ENCODE measurements around the gene C15orf61.

C15orf61 gene

DNA sequence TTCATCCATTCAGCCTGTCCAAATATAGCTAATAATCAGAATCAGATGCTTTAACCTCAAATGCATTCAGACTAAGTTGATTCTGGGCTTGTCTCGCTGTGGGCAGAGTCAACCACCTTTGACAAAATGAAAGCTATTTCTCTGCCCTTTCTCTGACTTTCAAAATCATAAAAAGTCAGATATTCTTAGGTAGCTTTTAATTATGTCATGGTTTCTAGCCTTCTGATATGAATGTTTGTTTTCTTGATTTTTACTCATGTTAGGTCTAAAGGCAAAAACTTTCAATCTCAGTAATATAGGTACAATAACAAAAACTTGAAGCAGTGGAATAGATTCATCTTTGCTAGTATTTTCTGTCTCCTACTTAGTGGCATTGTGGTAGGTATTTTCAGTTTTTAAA lies 25.3 kb upstream of the C15orf61 start:
- TF ChIP-seq, protein P1, sequence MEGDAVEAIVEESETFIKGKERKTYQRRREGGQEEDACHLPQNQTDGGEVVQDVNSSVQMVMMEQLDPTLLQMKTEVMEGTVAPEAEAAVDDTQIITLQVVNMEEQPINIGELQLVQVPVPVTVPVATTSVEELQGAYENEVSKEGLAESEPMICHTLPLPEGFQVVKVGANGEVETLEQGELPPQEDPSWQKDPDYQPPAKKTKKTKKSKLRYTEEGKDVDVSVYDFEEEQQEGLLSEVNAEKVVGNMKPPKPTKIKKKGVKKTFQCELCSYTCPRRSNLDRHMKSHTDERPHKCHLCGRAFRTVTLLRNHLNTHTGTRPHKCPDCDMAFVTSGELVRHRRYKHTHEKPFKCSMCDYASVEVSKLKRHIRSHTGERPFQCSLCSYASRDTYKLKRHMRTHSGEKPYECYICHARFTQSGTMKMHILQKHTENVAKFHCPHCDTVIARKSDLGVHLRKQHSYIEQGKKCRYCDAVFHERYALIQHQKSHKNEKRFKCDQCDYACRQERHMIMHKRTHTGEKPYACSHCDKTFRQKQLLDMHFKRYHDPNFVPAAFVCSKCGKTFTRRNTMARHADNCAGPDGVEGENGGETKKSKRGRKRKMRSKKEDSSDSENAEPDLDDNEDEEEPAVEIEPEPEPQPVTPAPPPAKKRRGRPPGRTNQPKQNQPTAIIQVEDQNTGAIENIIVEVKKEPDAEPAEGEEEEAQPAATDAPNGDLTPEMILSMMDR (IDR thresholded peaks at IDR 0.05; ENCODE audit: low read depth, low read length), result no peak
- H3K4me3 ChIP-seq (ENCODE audit: low read depth, low read length), result no peak overlapping the region

DNA sequence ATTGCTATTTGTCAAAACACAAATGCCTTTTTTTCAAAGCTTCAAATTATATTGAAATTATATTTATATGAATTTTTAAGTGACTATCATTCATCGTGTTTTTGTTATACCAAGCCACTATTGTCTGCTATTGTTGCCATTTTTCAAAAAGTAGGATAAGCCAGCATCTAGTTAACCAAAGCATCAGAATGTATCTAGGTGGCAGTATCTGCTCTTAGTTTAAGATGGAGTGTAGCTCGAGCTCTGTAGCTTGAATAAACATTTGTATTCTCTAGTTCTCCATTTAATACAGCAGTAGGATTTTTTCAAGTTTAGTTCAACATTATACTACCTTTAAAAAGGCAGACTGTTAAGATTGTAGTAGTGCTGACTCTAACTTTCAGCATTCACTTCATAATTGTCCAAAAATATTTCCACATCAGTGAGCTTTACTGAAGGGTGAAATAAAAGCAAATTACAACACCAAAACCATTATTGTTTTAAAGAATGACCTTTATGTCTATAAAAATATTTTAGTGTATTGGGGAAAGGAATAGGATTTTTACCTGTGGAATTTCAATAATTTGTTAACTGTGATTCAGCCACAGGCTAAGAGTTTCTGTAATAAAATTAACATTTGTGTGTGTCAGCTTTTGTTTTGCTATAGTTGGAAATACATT lies 19.6 kb upstream of the C15orf61 start:
- TF ChIP-seq, protein P1 (IDR thresholded peaks at IDR 0.05; ENCODE audit: low read depth, low read length), result no peak
- no peak overlapping the region for H3K4me3 ChIP-seq (ENCODE audit: low read depth, low read length)

DNA sequence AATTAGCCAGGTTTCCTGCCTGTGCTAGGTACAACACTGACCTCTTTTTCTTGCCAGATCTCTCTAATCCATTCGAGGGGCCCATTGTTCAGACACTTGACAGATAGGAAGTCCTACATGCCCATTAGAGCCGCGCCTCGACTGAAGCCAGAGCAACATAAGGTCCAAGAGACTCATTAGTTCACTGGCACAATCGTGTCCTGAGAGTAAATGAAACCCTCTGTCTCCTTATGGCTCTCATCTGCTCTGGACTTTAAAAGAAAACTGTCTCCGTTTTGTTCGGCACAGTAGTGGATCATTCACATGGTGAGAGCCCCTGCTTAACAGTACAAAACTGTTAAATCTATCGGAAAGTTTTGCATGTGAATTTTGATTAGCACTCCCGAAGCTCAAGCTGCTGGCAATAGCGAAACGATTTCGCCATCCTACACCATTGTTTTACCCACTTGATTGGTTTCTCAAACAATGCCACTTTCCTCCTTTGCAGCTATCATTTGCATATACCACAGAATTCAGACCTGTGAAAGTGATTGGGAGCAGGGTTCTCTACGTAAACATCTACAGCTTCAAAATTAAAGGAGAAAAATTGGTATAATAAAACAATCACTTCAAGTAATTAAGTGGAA lies 19.0 kb upstream of the C15orf61 start:
- TF ChIP-seq, protein P1 (IDR thresholded peaks at IDR 0.05; ENCODE audit: low read depth, low read length), result no peak
- H3K4me3 ChIP-seq (ENCODE audit: low read depth, low read length), result no peak overlapping the region

DNA sequence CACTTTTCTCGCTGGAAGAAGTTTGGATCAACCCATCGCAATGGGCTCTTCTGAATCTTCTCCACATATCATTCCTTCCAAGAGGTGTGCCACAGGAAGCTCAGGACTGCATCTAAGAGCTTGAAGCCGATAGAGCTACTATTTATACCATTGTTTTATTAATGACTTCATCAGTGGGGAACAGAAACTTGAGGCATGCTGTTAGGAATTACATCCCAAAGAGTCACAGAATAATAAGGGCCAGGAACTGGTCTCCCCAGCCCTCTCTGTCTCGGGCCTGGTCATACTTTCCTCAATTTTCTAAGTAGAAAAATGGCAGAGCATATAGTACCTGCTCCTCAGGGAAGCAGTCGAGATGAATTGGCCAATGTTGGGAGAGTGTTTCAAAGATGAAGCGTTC lies 16.9 kb upstream of the C15orf61 start:
- TF ChIP-seq, protein P1 (IDR thresholded peaks at IDR 0.05; ENCODE audit: low read depth, low read length), result no peak
- no peak overlapping the region for H3K4me3 ChIP-seq (ENCODE audit: low read depth, low read length)

DNA sequence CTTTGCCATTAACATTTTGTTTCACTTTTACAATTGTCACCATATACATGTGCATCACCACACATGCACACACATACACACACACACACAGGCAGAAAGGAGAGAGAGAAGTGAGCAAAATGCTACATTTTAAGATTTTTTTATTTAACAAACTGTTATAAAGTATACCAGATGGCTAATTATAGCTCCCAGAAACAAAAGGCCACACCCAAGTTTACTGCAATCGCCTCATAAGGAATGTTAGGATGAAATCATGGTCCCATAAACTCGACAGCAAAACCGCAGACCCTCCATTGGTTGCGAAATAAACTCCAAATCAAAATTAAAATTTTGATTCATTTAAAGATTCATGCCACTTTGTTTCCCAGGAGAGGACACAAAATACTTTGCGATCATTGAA lies 16.1 kb upstream of the C15orf61 start:
- H3K4me3 ChIP-seq (ENCODE audit: low read depth, low read length), result no peak overlapping the region
- TF ChIP-seq, protein P1 (IDR thresholded peaks at IDR 0.05; ENCODE audit: low read depth, low read length), result no peak

DNA sequence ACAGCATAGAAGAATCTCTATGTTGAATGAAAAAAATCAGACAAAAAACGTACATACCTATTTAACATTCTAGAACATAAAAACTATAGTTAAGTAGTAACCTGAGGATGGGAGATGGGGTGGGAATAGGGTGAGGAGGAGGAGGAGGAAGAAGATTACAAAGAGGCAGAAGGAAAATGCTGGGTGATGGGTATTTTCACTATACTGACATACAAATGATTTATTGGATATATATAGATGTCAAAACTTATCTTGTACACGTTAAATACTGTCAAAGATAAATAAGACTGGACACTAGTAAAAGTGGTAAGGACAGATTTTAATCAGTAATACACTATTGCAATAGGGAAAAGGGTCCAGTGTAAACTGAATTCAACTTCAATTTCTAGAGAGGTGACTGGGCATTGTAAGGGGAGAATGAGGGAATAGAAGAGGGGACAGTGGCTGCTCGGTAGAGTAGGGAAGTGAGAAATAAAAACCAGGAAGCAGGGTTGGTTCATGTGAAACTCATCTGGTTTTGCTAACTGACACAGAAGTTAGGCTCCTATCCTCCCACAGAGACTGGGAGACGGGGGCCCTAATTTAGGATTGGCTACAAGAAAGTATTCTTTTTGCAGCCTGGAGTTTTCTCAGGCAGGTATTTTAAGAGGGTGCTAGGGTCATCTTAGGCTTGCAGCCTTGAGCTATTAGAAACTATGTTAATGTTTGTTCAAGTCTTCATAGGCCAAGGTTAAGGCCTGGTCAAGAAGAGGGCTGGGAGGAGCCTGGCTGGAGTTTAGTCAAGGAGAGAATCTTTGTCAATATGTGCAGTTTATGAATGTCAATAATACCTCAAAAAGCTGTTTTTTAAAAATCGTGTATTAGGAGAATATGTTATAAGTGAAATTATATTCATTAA lies 15.0 kb upstream of the C15orf61 start:
- no peak overlapping the region for H3K4me3 ChIP-seq (ENCODE audit: low read depth, low read length)
- TF ChIP-seq, protein P1 (IDR thresholded peaks at IDR 0.05; ENCODE audit: low read depth, low read length), result no peak

Measured in WI38 (cell line).